GM18520 (cell line): ENCODE data around the gene BAHD1.

Experiments
- ATAC-seq: cut with Tn5 transposase; IDR thresholded peaks from one replicate; pipeline ENCODE4 v1.9.1; 2021; ENCODE audit not compliant: unreplicated experiment

BAHD1 gene

GRCh38 chr15:40489274-40490175 lies 48.8 kb downstream of the BAHD1 start:
- no peak for ATAC-seq

- ATAC-seq: no peak
These were observed 52.5 kb downstream of the BAHD1 start for GRCh38 chr15:40493089-40493840.

GRCh38 chr15:40495516-40495915 lies 54.8 kb downstream of the BAHD1 start:
- ATAC-seq: no peak

- ATAC-seq: no peak
These were observed 57.7 kb downstream of the BAHD1 start for GRCh38 chr15:40498418-40498817.

- no peak for ATAC-seq
These were observed 58.1 kb downstream of the BAHD1 start for GRCh38 chr15:40498891-40499290.

GRCh38 chr15:40499931-40500330 lies 59.2 kb downstream of the BAHD1 start:
- no peak for ATAC-seq

GRCh38 chr15:40500568-40501330 lies 60.0 kb downstream of the BAHD1 start:
- no peak for ATAC-seq

- no peak for ATAC-seq
These were observed 60.7 kb downstream of the BAHD1 start for GRCh38 chr15:40501487-40501886.

GRCh38 chr15:40506964-40507571 lies 66.3 kb downstream of the BAHD1 start:
- ATAC-seq: no peak

- no peak for ATAC-seq
These were observed 67.5 kb downstream of the BAHD1 start for GRCh38 chr15:40508216-40508615.

GRCh38 chr15:40510201-40510600 lies 69.4 kb downstream of the BAHD1 start:
- no peak for ATAC-seq

- no peak for ATAC-seq
These were observed 70.3 kb downstream of the BAHD1 start for GRCh38 chr15:40511093-40511471.

GRCh38 chr15:40511472-40512133 lies 70.8 kb downstream of the BAHD1 start:
- no peak for ATAC-seq

GRCh38 chr15:40512440-40512839 lies 71.7 kb downstream of the BAHD1 start:
- ATAC-seq: no peak

- ATAC-seq: no peak
These were observed 72.9 kb downstream of the BAHD1 start for GRCh38 chr15:40513609-40514008.

GRCh38 chr15:40516322-40516721 lies 75.6 kb downstream of the BAHD1 start:
- ATAC-seq: no peak
